GM12878 (cell line): ENCODE data around the gene FAM187B. TPM values are rescaled to one million over a fixed set of nuclear protein-coding genes. Genes with fewer than 3 reads are reported as not detected.
A peak's percentile ranks its signal among the peaks of the same experiment; 100 is the strongest.

ENCODE experiments used
- ATAC-seq: fragments of 200-7000 bp; cut with Tn5 transposase; 3 replicates; pipeline ENCODE4 v1.9.1; 2020; ENCODE audit warnings: mild to moderate bottlenecking, moderate library complexity
- BruUV-seq: library from RNA; stranded (reverse); fragments of 400-500 nt; replicated peaks from 2 replicates; lab custom pipeline; 2021; lab: Mats Ljungman, UMichigan
- CTCF ChIA-PET: fragments of 300-600 bp; sonication (Branson Sonifier 250); formaldehyde crosslinking; extraction: SDS; loops from one replicate; lab custom pipeline; 2021; ENCODE audit warnings: inconsistent platforms; lab: Yijun Ruan, JAX
- POLR2A ChIA-PET: fragments of 350-600 bp; formaldehyde crosslinking; extraction: SDS; loops from one replicate; lab custom pipeline; 2021; ENCODE audit warnings: inconsistent platforms; lab: Charles Lee
- RAD21 ChIA-PET: fragments of 300-600 bp; sonication (Branson Sonifier 250); formaldehyde crosslinking; loops from one replicate; lab custom pipeline; 2023; ENCODE audit warnings: antibody characterized with exemption; ENCODE audit not compliant: unreplicated experiment; lab: Charles Lee
- SMC1A ChIA-PET: fragments of 300-600 bp; sonication (Branson Sonifier 250); formaldehyde crosslinking; loops from one replicate; lab custom pipeline; 2023; ENCODE audit not compliant: unreplicated experiment, uncharacterized antibody; lab: Charles Lee
- DNase-seq: peaks from one replicate; pipeline ENCODE4 v3.0.0-alpha.2; 2011; ENCODE audit warnings: low read depth, low spot score
- FAIRE-seq: peaks from 3 replicates; lab custom pipeline; 2011; peaks lifted over from hg19 to GRCh38; lab: Jason Lieb, UNC
- H2AFZ ChIP-seq: 2 replicates; pipeline ENCODE4 v1.6.0; 2011; ENCODE audit warnings: low read depth, low read length, control low read depth; ENCODE audit not compliant: control insufficient read depth
- H3K27ac ChIP-seq: 2 replicates; pipeline ENCODE4 v1.5.1; 2011; ENCODE audit warnings: control low read depth; ENCODE audit not compliant: control insufficient read depth, insufficient read depth
- H3K27me3 ChIP-seq, 2 experiments: replicated peaks in 1 of 2; 2 replicates each; pipeline versions ENCODE4 v1.6.0 to v1.6.1; 2011; ENCODE audit warnings: low read length in 1 of 2; ENCODE audit not compliant: control insufficient read depth in 2 of 2, insufficient read depth in 2 of 2
- H3K36me3 ChIP-seq, 2 experiments: 2 replicates each; pipeline ENCODE4 v1.5.1; 2011; ENCODE audit warnings: low read length in 1 of 2; ENCODE audit not compliant: control insufficient read depth in 2 of 2, insufficient read depth in 2 of 2
- H3K4me1 ChIP-seq: 2 replicates; pipeline ENCODE4 v1.6.1; 2011; ENCODE audit warnings: mild to moderate bottlenecking, low read length, moderate library complexity, mixed read lengths; ENCODE audit not compliant: control insufficient read depth, insufficient read depth
- H3K4me2 ChIP-seq: 2 replicates; pipeline ENCODE4 v1.6.0; 2011; ENCODE audit warnings: control low read depth; ENCODE audit not compliant: control insufficient read depth, insufficient read depth
- H3K4me3 ChIP-seq: fragments of 200-600 bp; sonication (generic); 2 replicates; pipeline ENCODE4 v1.5.1; 2016
- H3K79me2 ChIP-seq: 2 replicates; pipeline ENCODE4 v1.6.0; 2011; ENCODE audit warnings: low read length; ENCODE audit not compliant: control insufficient read depth, insufficient read depth
- H3K9ac ChIP-seq: 2 replicates; pipeline ENCODE4 v1.8.0; 2011; ENCODE audit warnings: low read length, control low read depth, mixed read lengths; ENCODE audit not compliant: control insufficient read depth, insufficient read depth
- H3K9me3 ChIP-seq: replicated peaks from 3 replicates; pipeline ENCODE4 v1.5.1; 2011; ENCODE audit warnings: mild to moderate bottlenecking, low read length; ENCODE audit not compliant: control insufficient read depth, insufficient read depth
- H4K20me1 ChIP-seq: 2 replicates; pipeline ENCODE4 v1.6.0; 2011; ENCODE audit not compliant: control insufficient read depth, insufficient read depth
- HDAC2 ChIP-seq: fragments of 200-600 bp; sonication (generic); IDR thresholded peaks from 2 replicates; pipeline ENCODE4 v1.6.1; 2017
- REST ChIP-seq: IDR thresholded peaks from 2 replicates; pipeline ENCODE4 v1.6.1; 2012; ENCODE audit warnings: mild to moderate bottlenecking, low read depth, low read length
- SRF ChIP-seq, 2 experiments: IDR thresholded peaks; 2 replicates each; pipeline ENCODE4 v1.6.1; 2011; ENCODE audit warnings: low read depth in 2 of 2, low read length in 2 of 2, mild to moderate bottlenecking in 1 of 2, moderate library complexity in 1 of 2
- YBX1 ChIP-seq: fragments of 450-650 bp; IDR thresholded peaks from 2 replicates; pipeline ENCODE4 v1.6.1; 2016; ENCODE audit warnings: antibody characterized with exemption
- WGBS: methylation state at CpG from one replicate; pipeline ENCODE4 v1.1.6; 2016; ENCODE audit warnings: low lambda C conversion rate; ENCODE audit not compliant: insufficient replicate concordance, insufficient coverage; ENCODE audit errors: missing lambda C conversion rate; 5-methylcytosine and 5-hydroxymethylcytosine counted together
- in situ Hi-C: fragments of 300-500 bp; cut with MboI; formaldehyde crosslinking; loops from 9 replicates; pipeline ENCODE4 v1.14.3; 2018; ENCODE audit warnings: mixed read lengths
- intact Hi-C: fragments of 100-400 bp; cut with micrococcal nuclease; formaldehyde crosslinking; loops from one replicate; pipeline ENCODE4 v1.14.2; 2022; ENCODE audit not compliant: unreplicated experiment
- polyA plus RNA-seq, 11 experiments: library from polyadenylated mRNA; depleted of rRNA in 4 of 11; unstranded in 6 of 11; stranded (reverse) in 5 of 11; fragments of >200 nt; fragmentation: Nextera tagmentation in 4 of 11; fragmentation: Illumina TruSeq in 1 of 11; extraction: Ambion mirVana in 4 of 11; extraction: Trizol in 1 of 11; gene quantifications; 1 replicate in 1 of 11; 2 replicates in 10 of 11; pipeline versions ENCODE4 v1.2.1 to v1.2.3, GENCODE V29; 2011 to 2016; ENCODE audit warnings: inconsistent platforms in 2 of 11, missing spikeins in 2 of 11, low read depth in 1 of 11
- total RNA-seq, 4 experiments: library from RNA; depleted of rRNA in 3 of 4; stranded (reverse); fragments of >200 nt in 3 of 4; fragmentation: Illumina TruSeq in 1 of 4; extraction: Trizol in 1 of 4; gene quantifications; 2 replicates each; pipeline versions ENCODE4 v1.2.1 to v1.2.3, GENCODE V29; 2013 to 2021

FAM187B gene
- total and polyA plus RNA-seq, 10 of the 15 experiments (the other 5 are each of a cell fraction or from before 2014, with no cell fraction given) = 0.05 TPM; not detected in 9

- POLR2A ChIA-PET = interaction anchor here (1.0 to 1.1 kb wide), 2 partner anchors 9 to 139 kb away, joined by 4 read pairs; no protein-coding TSS in a partner anchor
- DNase-seq (no peak), ATAC-seq (no peak), FAIRE-seq (no peak)
- RAD21 ChIA-PET = interaction anchor here (3.6 kb wide), 1 partner anchor 72 kb away, joined by 17 read pairs; the partner anchor contains the start of gene FXYD7
- peaks cover 11% of the 10 kb centered on the region for H3K9me3 ChIP-seq
- no peaks in the 10 kb centered on the region for H4K20me1 ChIP-seq
- intact Hi-C loops (no loop called here), in situ Hi-C loops (no loop called here)
- 72% methylated on average over 7 of the region's 7 CpGs for WGBS
- BruUV-seq = no TSS peak
- CTCF ChIA-PET = interaction anchor here (0.7 to 3.0 kb wide), 5 partner anchors 10 to 79 kb away, joined by 3 to 22 read pairs (median 6); partner anchors contain the start of genes FXYD5 and FXYD7
- SMC1A ChIA-PET = interaction anchor here (0.8 to 2.1 kb wide), 4 partner anchors 16 to 73 kb away, joined by 3 to 7 read pairs (median 4); partner anchors contain the start of gene FXYD7
- H3K9ac ChIP-seq = no peak overlapping the region
- no peak overlapping the region for H3K4me2 ChIP-seq
- TF ChIP-seq YBX1 (no peak), SRF (IDR thresholded peaks at IDR 0.05; ENCODE audit: low read depth in 2 of 2, low read length in 2 of 2) (0 out of 4 replicates have a peak, but pooled peaks of 1 of the 2 experiments have one; percentile 21), REST (no peak), HDAC2 (no peak)
- H3K4me3 ChIP-seq = no peak overlapping the region
- H2AFZ ChIP-seq = no peak overlapping the region
- H3K79me2 ChIP-seq = no peaks in the 10 kb centered on the region
- H3K4me1 ChIP-seq = peaks cover 39% of the 10 kb centered on the region
- H3K27ac ChIP-seq = no peak overlapping the region
- no peaks in the 10 kb centered on the region for H3K27me3 ChIP-seq
- H3K36me3 ChIP-seq = no peaks in the 10 kb centered on the region
These were observed 13.6 kb downstream of the FAM187B start for GRCh38 chr19:35214766-35215422.
